Activated CD8-positive, alpha-beta memory T cell treated with anti-CD3 and anti-CD28 coated beads, Interleukin-2, amount 50 U/mL, for 1 hour (primary cell): ENCODE measurements around the gene CNTNAP2.

ENCODE experiments used
- DNase-seq: peaks from one replicate; pipeline ENCODE4 v3.0.0-alpha.2; 2020; ENCODE audit errors: extremely low read depth

The CNTNAP2 gene

GRCh38 chr7:147483634-147484292, 1367.2 kb downstream of the CNTNAP2 start:
- no peak for DNase-seq

- DNase-seq, result no peak
Measured at GRCh38 chr7:147485660-147486210, 1369.1 kb downstream of the CNTNAP2 start.

GRCh38 chr7:147492606-147493005, 1376.0 kb downstream of the CNTNAP2 start:
- no peak for DNase-seq

- DNase-seq, result no peak
Measured at GRCh38 chr7:147496209-147496608, 1379.6 kb downstream of the CNTNAP2 start.

- DNase-seq, result no peak
Measured at GRCh38 chr7:147497246-147497645, 1380.6 kb downstream of the CNTNAP2 start.

- DNase-seq, result no peak
Measured at GRCh38 chr7:147498081-147498480, 1381.5 kb downstream of the CNTNAP2 start.

- DNase-seq, result no peak
Measured at GRCh38 chr7:147509035-147509501, 1392.5 kb downstream of the CNTNAP2 start.

- DNase-seq, result no peak
Measured at GRCh38 chr7:147509541-147510200, 1393.1 kb downstream of the CNTNAP2 start.

- no peak for DNase-seq
Measured at GRCh38 chr7:147510201-147510542, 1393.6 kb downstream of the CNTNAP2 start.

GRCh38 chr7:147510923-147511322, 1394.3 kb downstream of the CNTNAP2 start:
- DNase-seq, result no peak

- no peak for DNase-seq
Measured at GRCh38 chr7:147513451-147513850, 1396.8 kb downstream of the CNTNAP2 start.

GRCh38 chr7:147516391-147516790, 1399.8 kb downstream of the CNTNAP2 start:
- DNase-seq, result no peak

- DNase-seq, result no peak
Measured at GRCh38 chr7:147519062-147519461, 1402.5 kb downstream of the CNTNAP2 start.

GRCh38 chr7:147523056-147523455, 1406.5 kb downstream of the CNTNAP2 start:
- DNase-seq, result no peak

GRCh38 chr7:147524726-147525250, 1408.2 kb downstream of the CNTNAP2 start:
- no peak for DNase-seq

- DNase-seq, result no peak
Measured at GRCh38 chr7:147525325-147525724, 1408.7 kb downstream of the CNTNAP2 start.

- no peak for DNase-seq
Measured at GRCh38 chr7:147535701-147536111, 1419.1 kb downstream of the CNTNAP2 start.

- DNase-seq, result no peak
Measured at GRCh38 chr7:147539685-147540084, 1423.1 kb downstream of the CNTNAP2 start.

- no peak for DNase-seq
Measured at GRCh38 chr7:147540743-147541142, 1424.1 kb downstream of the CNTNAP2 start.

GRCh38 chr7:147541261-147541660, 1424.7 kb downstream of the CNTNAP2 start:
- DNase-seq, result no peak

- DNase-seq, result no peak
Measured at GRCh38 chr7:147547252-147547897, 1430.8 kb downstream of the CNTNAP2 start.

- DNase-seq, result no peak
Measured at GRCh38 chr7:147556317-147556716, 1439.7 kb downstream of the CNTNAP2 start.
